IMR-90 (cell line): ENCODE results near the gene HSPA13. TPM values are rescaled to one million over a fixed set of nuclear protein-coding genes. Genes with fewer than 3 reads are reported as not detected.

Source experiments
- ATAC-seq: fragments of 200-7000 bp; cut with Tn5 transposase; 2 replicates; pipeline ENCODE4 v1.9.1; 2020; ENCODE audit warnings: low read depth, mild to moderate bottlenecking, moderate library complexity
- BruUV-seq: library from RNA; stranded (reverse); fragments of 400-500 nt; replicated peaks from 2 replicates; lab custom pipeline; 2021; lab: Mats Ljungman, UMichigan
- CTCF ChIA-PET: fragments of 300-600 bp; formaldehyde crosslinking; extraction: SDS; loops from one replicate; lab custom pipeline; 2021; ENCODE audit warnings: antibody characterized with exemption; lab: Yijun Ruan, JAX
- POLR2A ChIA-PET: fragments of 300-600 bp; sonication (Branson Sonifier 250); formaldehyde crosslinking; loops from one replicate; lab custom pipeline; 2022; ENCODE audit warnings: antibody characterized with exemption; ENCODE audit not compliant: unreplicated experiment; lab: Charles Lee
- DNase-seq: peaks from one replicate; pipeline ENCODE4 v3.0.0; 2013
- H2AFZ ChIP-seq: replicated peaks from 2 replicates; pipeline ENCODE3; 2013; ENCODE audit warnings: low read length, mild to moderate bottlenecking; ENCODE audit not compliant: poor library complexity
- H2AK5ac ChIP-seq: 2 replicates; pipeline ENCODE4 v1.6.1; 2013; ENCODE audit warnings: low read depth, low read length, inconsistent platforms
- H2AK9ac ChIP-seq: replicated peaks from 2 replicates; pipeline ENCODE3; 2013; ENCODE audit warnings: mild to moderate bottlenecking, low read depth, low read length, moderate library complexity; ENCODE audit not compliant: poor library complexity
- H2BK120ac ChIP-seq: 2 replicates; pipeline ENCODE4 v1.6.1; 2013; ENCODE audit warnings: low read depth, low read length, inconsistent platforms
- H2BK15ac ChIP-seq: 3 replicates; pipeline ENCODE4 v1.6.1; 2013; ENCODE audit warnings: low read depth, low read length, inconsistent platforms
- H2BK20ac ChIP-seq: 2 replicates; pipeline ENCODE4 v1.6.1; 2013; ENCODE audit warnings: low read depth, mild to moderate bottlenecking, inconsistent platforms, low read length, moderate library complexity
- H2BK5ac ChIP-seq: 2 replicates; pipeline ENCODE4 v1.6.1; 2013; ENCODE audit warnings: mild to moderate bottlenecking, low read depth, low read length, inconsistent platforms; ENCODE audit not compliant: poor library complexity, severe bottlenecking
- H3K14ac ChIP-seq: replicated peaks from 2 replicates; pipeline ENCODE4 v1.6.1; 2013; ENCODE audit warnings: low read depth, low read length, inconsistent platforms
- H3K18ac ChIP-seq: 2 replicates; pipeline ENCODE4 v1.6.1; 2013; ENCODE audit warnings: low read depth, low read length, control low read depth
- H3K23ac ChIP-seq: 2 replicates; pipeline ENCODE4 v1.6.1; 2013; ENCODE audit warnings: low read depth, low read length, inconsistent platforms
- H3K27ac ChIP-seq: 2 replicates; pipeline ENCODE4 v1.5.1; 2013; ENCODE audit warnings: mild to moderate bottlenecking, control low read depth, low read length; ENCODE audit not compliant: insufficient read depth
- H3K27me3 ChIP-seq: 2 replicates; pipeline ENCODE4 v1.6.1; 2013; ENCODE audit warnings: low read length; ENCODE audit not compliant: control insufficient read depth, insufficient read depth
- H3K36me3 ChIP-seq: 2 replicates; pipeline ENCODE4 v1.6.1; 2013; ENCODE audit warnings: low read length, mixed read lengths; ENCODE audit not compliant: control insufficient read depth, insufficient read depth
- H3K4ac ChIP-seq: 2 replicates; pipeline ENCODE4 v1.6.1; 2013; ENCODE audit warnings: low read depth, low read length, inconsistent platforms
- H3K4me1 ChIP-seq: 2 replicates; pipeline ENCODE4 v1.6.1; 2013; ENCODE audit warnings: low read length, mixed read lengths; ENCODE audit not compliant: control insufficient read depth, insufficient read depth
- H3K4me2 ChIP-seq: 2 replicates; pipeline ENCODE4 v1.6.1; 2013; ENCODE audit warnings: low read depth, mild to moderate bottlenecking, control low read depth, low read length, moderate library complexity
- H3K4me3 ChIP-seq: 2 replicates; pipeline ENCODE4 v1.5.1; 2013; ENCODE audit warnings: low read depth, mild to moderate bottlenecking, control low read depth, low read length, moderate library complexity; ENCODE audit not compliant: insufficient read depth
- H3K56ac ChIP-seq: 2 replicates; pipeline ENCODE4 v1.6.1; 2013; ENCODE audit warnings: low read length, inconsistent platforms; ENCODE audit not compliant: insufficient read depth; ENCODE audit errors: extremely low read depth
- H3K79me1 ChIP-seq, 2 experiments: 2 replicates each; pipeline ENCODE4 v1.6.1; 2013; ENCODE audit warnings: low read length in 2 of 2, inconsistent platforms in 1 of 2, low read depth in 1 of 2
- H3K9ac ChIP-seq: 2 replicates; pipeline ENCODE4 v1.6.1; 2013; ENCODE audit warnings: low read depth, low read length, control low read depth
- H3K9me1 ChIP-seq: 2 replicates; pipeline ENCODE4 v1.6.1; 2013; ENCODE audit warnings: low read length, inconsistent platforms; ENCODE audit not compliant: insufficient read depth
- H3K9me3 ChIP-seq: 2 replicates; pipeline ENCODE4 v1.6.1; 2013; ENCODE audit warnings: low read length; ENCODE audit not compliant: control insufficient read depth, insufficient read depth
- H4K20me1 ChIP-seq: 2 replicates; pipeline ENCODE4 v1.6.1; 2013; ENCODE audit warnings: low read length, inconsistent platforms; ENCODE audit not compliant: insufficient read depth
- H4K5ac ChIP-seq: 2 replicates; pipeline ENCODE4 v1.6.1; 2013; ENCODE audit warnings: mild to moderate bottlenecking, low read depth, low read length, control low read depth
- H4K8ac ChIP-seq, 2 experiments: 2 replicates each; pipeline ENCODE4 v1.6.1; 2013; ENCODE audit warnings: low read depth in 2 of 2, low read length in 2 of 2, control low read depth in 1 of 2, inconsistent platforms in 1 of 2
- H4K91ac ChIP-seq: 2 replicates; pipeline ENCODE4 v1.6.1; 2013; ENCODE audit warnings: low read depth, low read length, inconsistent platforms; ENCODE audit not compliant: insufficient read depth
- BHLHE40 ChIP-seq: fragments of 150-350 bp; IDR thresholded peaks from 2 replicates; pipeline ENCODE4 v1.6.1; 2016; ENCODE audit warnings: mild to moderate bottlenecking, low read depth, low read length
- CEBPB ChIP-seq: IDR thresholded peaks from 2 replicates; pipeline ENCODE4 v1.6.1; 2012; ENCODE audit warnings: low read depth, low read length, improper control_type of control experiment
- CHD1 ChIP-seq: IDR thresholded peaks from 2 replicates; pipeline ENCODE4 v1.6.1; 2012; ENCODE audit warnings: low read depth, low read length, improper control_type of control experiment
- ELK1 ChIP-seq: fragments of 150-350 bp; IDR thresholded peaks from 2 replicates; pipeline ENCODE4 v1.6.1; 2016; ENCODE audit warnings: low read depth, mild to moderate bottlenecking, low read length, moderate library complexity, borderline replicate concordance
- FOS ChIP-seq: fragments of 150-350 bp; IDR thresholded peaks from 2 replicates; pipeline ENCODE4 v1.6.1; 2016; ENCODE audit warnings: low read depth, low read length
- MAFK ChIP-seq: IDR thresholded peaks from 2 replicates; pipeline ENCODE4 v1.6.1; 2012; ENCODE audit warnings: low read depth, low read length, improper control_type of control experiment
- MAZ ChIP-seq: IDR thresholded peaks from 2 replicates; pipeline ENCODE4 v1.6.1; 2012; ENCODE audit warnings: low read depth, mild to moderate bottlenecking, low read length, improper control_type of control experiment, moderate library complexity, borderline replicate concordance
- MXI1 ChIP-seq: IDR thresholded peaks from 2 replicates; pipeline ENCODE4 v1.6.1; 2012; ENCODE audit warnings: low read depth, mild to moderate bottlenecking, low read length, moderate library complexity, borderline replicate concordance
- NFE2L2 ChIP-seq: fragments of 150-350 bp; IDR thresholded peaks from 2 replicates; pipeline ENCODE4 v1.6.1; 2016; ENCODE audit warnings: low read depth, mild to moderate bottlenecking, low read length
- POLR2A ChIP-seq: IDR thresholded peaks from 2 replicates; pipeline ENCODE4 v1.6.1; 2012; ENCODE audit warnings: mild to moderate bottlenecking, low read depth, low read length
- RAD21 ChIP-seq: IDR thresholded peaks from 2 replicates; pipeline ENCODE4 v1.6.1; 2012; ENCODE audit warnings: low read length, improper control_type of control experiment
- RCOR1 ChIP-seq: IDR thresholded peaks from 2 replicates; pipeline ENCODE4 v1.6.1; 2012; ENCODE audit warnings: mild to moderate bottlenecking, low read length, improper control_type of control experiment; ENCODE audit not compliant: insufficient replicate concordance
- RFX5 ChIP-seq: IDR thresholded peaks from 2 replicates; pipeline ENCODE4 v1.8.0; 2012; ENCODE audit warnings: low read depth, mild to moderate bottlenecking, low read length, moderate library complexity
- SMC3 ChIP-seq: fragments of 150-350 bp; IDR thresholded peaks from 2 replicates; pipeline ENCODE4 v1.6.1; 2016; ENCODE audit warnings: low read depth, mild to moderate bottlenecking, antibody characterized with exemption, low read length, moderate library complexity
- WGBS, 2 experiments: methylation state at CpG; one replicate each; pipeline versions ENCODE4 v1.1.5 to v1.1.7; 2013; ENCODE audit warnings: missing lambda C conversion rate in 2 of 2; ENCODE audit not compliant: insufficient read length in 1 of 2; ENCODE audit errors: extremely low coverage in 2 of 2; 5-methylcytosine and 5-hydroxymethylcytosine counted together
- dilution Hi-C: fragments of 300-500 bp; cut with HindIII; formaldehyde crosslinking; loops from one replicate; pipeline ENCODE4 v1.14.3; 2018; ENCODE audit warnings: low sequenced_read_pairs; ENCODE audit not compliant: unreplicated experiment
- in situ Hi-C: fragments of 300-500 bp; cut with MboI; formaldehyde crosslinking; loops from 3 replicates; pipeline ENCODE4 v1.14.3; 2019; ENCODE audit warnings: low sequenced_read_pairs, inconsistent platforms, mixed read lengths
- intact Hi-C: fragments of 100-400 bp; cut with micrococcal nuclease; formaldehyde crosslinking; loops from 2 replicates; pipeline ENCODE4 v1.10.0; 2022
- polyA plus RNA-seq, 3 experiments: library from polyadenylated mRNA; depleted of rRNA; stranded (reverse); fragments of >200 nt; gene quantifications; 2 replicates each; pipeline ENCODE4 v1.2.3, GENCODE V29; 2012; ENCODE audit warnings: low replicate concordance in 1 of 3
- total RNA-seq: library from RNA; depleted of rRNA; stranded (reverse); fragments of >200 nt; gene quantifications from 2 replicates; pipeline ENCODE4 v1.2.3, GENCODE V29; 2012
- TF ChIP-seq, protein P1 (sequence below): fragments of 150-350 bp; IDR thresholded peaks from 2 replicates; pipeline ENCODE4 v1.6.1; 2017; ENCODE audit warnings: mild to moderate bottlenecking, antibody characterized with exemption, low read length, low read depth
- TF ChIP-seq, protein P2 (sequence below): conservative IDR thresholded peaks from 2 replicates; pipeline ENCODE4 v1.5.1; 2012; ENCODE audit warnings: mild to moderate bottlenecking, low read depth, low read length, improper control_type of control experiment

Gene HSPA13
- total and polyA plus RNA-seq, 2 of the 4 experiments (the other 2 are of a cell fraction) = 16.3 to 43.7 TPM

DNA sequence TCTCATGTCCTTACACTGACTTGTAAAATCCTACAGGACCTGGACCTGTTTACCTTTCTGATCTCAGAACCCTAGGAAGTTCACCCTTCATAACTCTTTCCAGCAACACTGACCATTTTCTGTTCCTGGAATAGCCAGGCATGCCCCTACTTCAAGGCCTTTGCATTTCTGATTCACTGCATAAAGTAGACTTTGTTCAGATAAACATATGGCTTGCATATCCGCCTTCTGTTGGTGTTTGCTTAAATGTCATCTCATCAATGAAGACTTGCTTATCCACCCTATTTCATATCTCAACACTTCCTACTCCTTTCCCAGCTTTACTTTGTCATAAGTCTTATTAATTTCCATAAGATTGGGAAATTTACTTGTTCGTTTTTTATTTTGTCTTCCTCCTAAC, 57.4 kb downstream of the HSPA13 start:
- POLR2A ChIA-PET = no interaction called here
- no peak overlapping the region for H3K4me3 ChIP-seq
- H3K4me1 ChIP-seq = no peaks in the 10 kb centered on the region
- no peak overlapping the region for H2BK20ac ChIP-seq
- no peak for DNase-seq
- H3K14ac ChIP-seq = no peak overlapping the region
- no peak overlapping the region for H4K5ac ChIP-seq
- TF ChIP-seq, protein P1, sequence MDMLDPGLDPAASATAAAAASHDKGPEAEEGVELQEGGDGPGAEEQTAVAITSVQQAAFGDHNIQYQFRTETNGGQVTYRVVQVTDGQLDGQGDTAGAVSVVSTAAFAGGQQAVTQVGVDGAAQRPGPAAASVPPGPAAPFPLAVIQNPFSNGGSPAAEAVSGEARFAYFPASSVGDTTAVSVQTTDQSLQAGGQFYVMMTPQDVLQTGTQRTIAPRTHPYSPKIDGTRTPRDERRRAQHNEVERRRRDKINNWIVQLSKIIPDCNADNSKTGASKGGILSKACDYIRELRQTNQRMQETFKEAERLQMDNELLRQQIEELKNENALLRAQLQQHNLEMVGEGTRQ = no peak
- TF ChIP-seq MAFK (no peak), RCOR1 (no peak), BHLHE40 (no peak), ELK1 (no peak), NFE2L2 (no peak), CEBPB (no peak), RAD21 (no peak), RFX5 (no peak), CHD1 (no peak), MAZ (no peak), MXI1 (no peak), SMC3 (no peak), FOS (no peak), POLR2A (no peak)
- TF ChIP-seq, protein P2, sequence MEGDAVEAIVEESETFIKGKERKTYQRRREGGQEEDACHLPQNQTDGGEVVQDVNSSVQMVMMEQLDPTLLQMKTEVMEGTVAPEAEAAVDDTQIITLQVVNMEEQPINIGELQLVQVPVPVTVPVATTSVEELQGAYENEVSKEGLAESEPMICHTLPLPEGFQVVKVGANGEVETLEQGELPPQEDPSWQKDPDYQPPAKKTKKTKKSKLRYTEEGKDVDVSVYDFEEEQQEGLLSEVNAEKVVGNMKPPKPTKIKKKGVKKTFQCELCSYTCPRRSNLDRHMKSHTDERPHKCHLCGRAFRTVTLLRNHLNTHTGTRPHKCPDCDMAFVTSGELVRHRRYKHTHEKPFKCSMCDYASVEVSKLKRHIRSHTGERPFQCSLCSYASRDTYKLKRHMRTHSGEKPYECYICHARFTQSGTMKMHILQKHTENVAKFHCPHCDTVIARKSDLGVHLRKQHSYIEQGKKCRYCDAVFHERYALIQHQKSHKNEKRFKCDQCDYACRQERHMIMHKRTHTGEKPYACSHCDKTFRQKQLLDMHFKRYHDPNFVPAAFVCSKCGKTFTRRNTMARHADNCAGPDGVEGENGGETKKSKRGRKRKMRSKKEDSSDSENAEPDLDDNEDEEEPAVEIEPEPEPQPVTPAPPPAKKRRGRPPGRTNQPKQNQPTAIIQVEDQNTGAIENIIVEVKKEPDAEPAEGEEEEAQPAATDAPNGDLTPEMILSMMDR = no peak
- no peak overlapping the region for H3K4ac ChIP-seq
- intact Hi-C loops (no loop called here), in situ Hi-C loops (no loop called here), dilution Hi-C loops (no loop called here)
- CTCF ChIA-PET = no interaction called here
- no CpG with 5 or more reads among the region's 2 CpGs for WGBS, 2 experiments
- no peak overlapping the region for H3K27ac ChIP-seq
- H2BK120ac ChIP-seq = no peak overlapping the region
- BruUV-seq = no TSS peak
- no peak overlapping the region for H4K91ac ChIP-seq
- no peaks in the 10 kb centered on the region for H3K79me1 ChIP-seq
- no peak overlapping the region for H2BK15ac ChIP-seq
- no peak overlapping the region for H3K56ac ChIP-seq
- no peak overlapping the region for H3K9ac ChIP-seq
- no peaks in the 10 kb centered on the region for H3K9me1 ChIP-seq
- H3K4me2 ChIP-seq = no peak overlapping the region
- H3K9me3 ChIP-seq = no peaks in the 10 kb centered on the region
- H3K36me3 ChIP-seq = no peaks in the 10 kb centered on the region
- no peak overlapping the region for H2AK5ac ChIP-seq
- H4K20me1 ChIP-seq = no peaks in the 10 kb centered on the region
- H3K18ac ChIP-seq = no peak overlapping the region
- ATAC-seq = no peak
- H3K23ac ChIP-seq = no peak overlapping the region
- no peak overlapping the region for H4K8ac ChIP-seq
- H2AK9ac ChIP-seq = no peak overlapping the region
- H3K27me3 ChIP-seq = no peaks in the 10 kb centered on the region
- no peak overlapping the region for H2BK5ac ChIP-seq
- H2AFZ ChIP-seq = no peak overlapping the region
